ENCODE measurements around the gene DNAH7. TPM values are rescaled to one million over a fixed set of nuclear protein-coding genes. Genes with fewer than 3 reads are reported as not detected.
"Not testable (repeated sequence)": the region's sequence is repeated elsewhere in the genome, so short reads cannot be mapped to it uniquely, and the experiment has no call there.

DNAH7 gene
- polyA plus RNA-seq, 1 donor (not counting 4 experiments of a cell fraction or from before 2014, with no cell fraction given): 0.17 TPM

- FAIRE-seq (no peak), DNase-seq (ENCODE audit: low read depth, low spot score) (no peak)
- H4K20me1 ChIP-seq (ENCODE audit: control insufficient read depth, extremely low read depth, insufficient read depth, low read length): no peaks in the 10 kb centered on the region
- no peaks in the 10 kb centered on the region for H3K36me3 ChIP-seq (ENCODE audit: control insufficient read depth in 2 of 2, extremely low read depth in 1 of 2, insufficient read depth in 2 of 2, low read length in 2 of 2)
- no peaks in the 10 kb centered on the region for H3K4me1 ChIP-seq (ENCODE audit: control insufficient read depth, extremely low read depth, insufficient read depth, low read length)
- dilution Hi-C loops (cut with MboI; ENCODE audit: extremely low pct_ligation_motif_present, low sequenced_read_pairs): no loop called here
- H3K27ac ChIP-seq (ENCODE audit: control insufficient read depth, insufficient read depth, low read length): no peak overlapping the region
- H3K9me1 ChIP-seq (ENCODE audit: control insufficient read depth, extremely low read depth, insufficient read depth, low read length): no peaks in the 10 kb centered on the region
- no peak overlapping the region for H2AFZ ChIP-seq (ENCODE audit: control insufficient read depth, low read length)
- H3K9ac ChIP-seq (ENCODE audit: control insufficient read depth, extremely low read depth, insufficient read depth, low read length): no peak overlapping the region
- no peak overlapping the region for H3K4me3 ChIP-seq (ENCODE audit: control insufficient read depth in 2 of 3, extremely low read depth in 1 of 3, insufficient read depth in 2 of 3, low read depth in 1 of 3, low read length in 3 of 3)
- no peak for TF ChIP-seq EZH2 (IDR thresholded peaks at IDR 0.05; ENCODE audit: low read length)
- no peak for TF ChIP-seq CTCF (optimal IDR thresholded peaks at IDR 0.05 in 1 of 3, IDR thresholded peaks at IDR 0.05 in 1 of 3, conservative IDR thresholded peaks at IDR 0.05 in 1 of 3; ENCODE audit: extremely low read depth in 1 of 3, insufficient read depth in 2 of 3, low read length in 3 of 3)
- no peaks in the 10 kb centered on the region for H3K27me3 ChIP-seq (ENCODE audit: control insufficient read depth, extremely low read depth, insufficient read depth, low read length)
- no peak overlapping the region for H3K4me2 ChIP-seq (ENCODE audit: control insufficient read depth, extremely low read depth, insufficient read depth, low read depth, low read length)
- no peaks in the 10 kb centered on the region for H3K9me3 ChIP-seq (ENCODE audit: control insufficient read depth, low read depth, low read length)
- H3K79me2 ChIP-seq (ENCODE audit: control insufficient read depth, insufficient read depth, low read length): no peaks in the 10 kb centered on the region
Measured at GRCh38 chr2:195925120-195925519, 143.5 kb downstream of the DNAH7 start.

GRCh38 chr2:195923889-195924288, 144.7 kb downstream of the DNAH7 start:
- Histone ChIP-seq H3K27ac (ENCODE audit: control insufficient read depth, insufficient read depth, low read length) (no peak overlapping the region), H3K9me3 (ENCODE audit: control insufficient read depth, low read depth, low read length) (no peaks in the 10 kb centered on the region), H4K20me1 (ENCODE audit: control insufficient read depth, extremely low read depth, insufficient read depth, low read length) (no peaks in the 10 kb centered on the region), H3K27me3 (ENCODE audit: control insufficient read depth, extremely low read depth, insufficient read depth, low read length) (no peaks in the 10 kb centered on the region), H3K4me1 (ENCODE audit: control insufficient read depth, extremely low read depth, insufficient read depth, low read length) (no peaks in the 10 kb centered on the region), H3K36me3 (ENCODE audit: control insufficient read depth in 2 of 2, extremely low read depth in 1 of 2, insufficient read depth in 2 of 2, low read length in 2 of 2) (no peaks in the 10 kb centered on the region), H3K4me3 (ENCODE audit: control insufficient read depth in 2 of 3, extremely low read depth in 1 of 3, insufficient read depth in 2 of 3, low read depth in 1 of 3, low read length in 3 of 3) (no peak overlapping the region), H3K4me2 (ENCODE audit: control insufficient read depth, extremely low read depth, insufficient read depth, low read depth, low read length) (no peak overlapping the region), H3K9ac (ENCODE audit: control insufficient read depth, extremely low read depth, insufficient read depth, low read length) (no peak overlapping the region), H2AFZ (ENCODE audit: control insufficient read depth, low read length) (no peak overlapping the region), H3K9me1 (ENCODE audit: control insufficient read depth, extremely low read depth, insufficient read depth, low read length) (no peaks in the 10 kb centered on the region), H3K79me2 (ENCODE audit: control insufficient read depth, insufficient read depth, low read length) (no peaks in the 10 kb centered on the region)
- TF ChIP-seq EZH2 (IDR thresholded peaks at IDR 0.05; ENCODE audit: low read length) (no peak), CTCF (optimal IDR thresholded peaks at IDR 0.05 in 1 of 3, IDR thresholded peaks at IDR 0.05 in 1 of 3, conservative IDR thresholded peaks at IDR 0.05 in 1 of 3; ENCODE audit: extremely low read depth in 1 of 3, insufficient read depth in 2 of 3, low read length in 3 of 3) (no peak)
- FAIRE-seq (no peak), DNase-seq (ENCODE audit: low read depth, low spot score) (no peak)
- dilution Hi-C loops (cut with MboI; ENCODE audit: extremely low pct_ligation_motif_present, low sequenced_read_pairs): no loop called here

- H3K4me1 ChIP-seq (ENCODE audit: control insufficient read depth, extremely low read depth, insufficient read depth, low read length); H4K20me1 ChIP-seq (ENCODE audit: control insufficient read depth, extremely low read depth, insufficient read depth, low read length); H3K36me3 ChIP-seq (ENCODE audit: control insufficient read depth in 2 of 2, extremely low read depth in 1 of 2, insufficient read depth in 2 of 2, low read length in 2 of 2); H3K9ac ChIP-seq (ENCODE audit: control insufficient read depth, extremely low read depth, insufficient read depth, low read length); H3K9me3 ChIP-seq (ENCODE audit: control insufficient read depth, low read depth, low read length); DNase-seq (ENCODE audit: low read depth, low spot score); H3K4me2 ChIP-seq (ENCODE audit: control insufficient read depth, extremely low read depth, insufficient read depth, low read depth, low read length); H3K27ac ChIP-seq (ENCODE audit: control insufficient read depth, insufficient read depth, low read length); H3K27me3 ChIP-seq (ENCODE audit: control insufficient read depth, extremely low read depth, insufficient read depth, low read length); H3K4me3 ChIP-seq (ENCODE audit: control insufficient read depth in 2 of 3, extremely low read depth in 1 of 3, insufficient read depth in 2 of 3, low read depth in 1 of 3, low read length in 3 of 3); H3K79me2 ChIP-seq (ENCODE audit: control insufficient read depth, insufficient read depth, low read length); dilution Hi-C loops (cut with MboI; ENCODE audit: extremely low pct_ligation_motif_present, low sequenced_read_pairs); H3K9me1 ChIP-seq (ENCODE audit: control insufficient read depth, extremely low read depth, insufficient read depth, low read length); H2AFZ ChIP-seq (ENCODE audit: control insufficient read depth, low read length); FAIRE-seq: not testable (repeated sequence)
Measured at GRCh38 chr2:195917021-195917600, 151.5 kb downstream of the DNAH7 start.
